Ureter (tissue), 1 donor: ENCODE measurements around the gene LDLRAD4. TPM values are rescaled to one million over a fixed set of nuclear protein-coding genes. Genes with fewer than 3 reads are reported as not detected.

ENCODE experiments used
- DNase-seq: peaks from one replicate; pipeline ENCODE4 v3.0.0-alpha.2; 2020; ENCODE audit warnings: low spot score
- total RNA-seq: library from RNA; stranded (reverse); gene quantifications from one replicate; pipeline ENCODE4 v1.2.4, GENCODE V29; 2023
- donor health status: DM: yes; HTN: yes; CAD: no.

The LDLRAD4 gene
- total RNA-seq, 1 donor from 2014 or later: 39.7 TPM

DNA sequence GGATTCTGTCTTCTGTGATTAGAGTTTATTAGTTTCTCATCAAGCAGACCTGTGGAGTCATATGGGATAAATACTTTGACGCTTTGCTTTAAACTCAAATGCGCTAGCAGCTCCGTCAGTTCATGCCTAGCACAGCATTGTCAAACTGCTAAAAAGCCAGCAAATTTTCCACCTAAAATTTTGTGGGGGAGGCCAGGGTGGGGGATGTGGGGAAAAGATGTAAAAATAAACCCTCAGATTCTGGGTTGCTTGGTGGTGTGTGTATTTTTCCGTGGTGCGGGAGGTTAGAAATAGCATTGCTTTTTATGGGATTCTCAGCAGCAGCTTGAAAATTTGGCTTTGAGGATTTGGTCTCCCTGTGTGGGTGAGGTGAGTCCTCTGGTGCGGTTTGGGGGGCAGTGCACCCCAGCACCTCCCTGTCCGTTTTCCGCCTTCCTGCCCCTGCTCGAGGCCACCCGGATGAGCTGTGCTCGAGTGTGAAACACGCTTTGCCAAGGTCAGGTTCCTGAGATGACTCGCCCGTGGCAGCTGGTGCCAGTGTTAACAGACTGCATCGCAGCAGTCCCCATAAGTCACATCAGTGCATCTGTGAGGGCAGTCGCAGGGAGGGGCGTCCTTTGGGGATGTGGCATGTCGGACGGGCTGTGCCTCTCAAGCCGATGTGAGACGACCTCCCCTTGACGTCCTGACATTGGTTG lies 65.9 kb downstream of the LDLRAD4 start:
- DNase-seq: no peak

GRCh38 chr18:13285874-13286273 lies 67.3 kb downstream of the LDLRAD4 start:
- DNase-seq: no peak

DNA sequence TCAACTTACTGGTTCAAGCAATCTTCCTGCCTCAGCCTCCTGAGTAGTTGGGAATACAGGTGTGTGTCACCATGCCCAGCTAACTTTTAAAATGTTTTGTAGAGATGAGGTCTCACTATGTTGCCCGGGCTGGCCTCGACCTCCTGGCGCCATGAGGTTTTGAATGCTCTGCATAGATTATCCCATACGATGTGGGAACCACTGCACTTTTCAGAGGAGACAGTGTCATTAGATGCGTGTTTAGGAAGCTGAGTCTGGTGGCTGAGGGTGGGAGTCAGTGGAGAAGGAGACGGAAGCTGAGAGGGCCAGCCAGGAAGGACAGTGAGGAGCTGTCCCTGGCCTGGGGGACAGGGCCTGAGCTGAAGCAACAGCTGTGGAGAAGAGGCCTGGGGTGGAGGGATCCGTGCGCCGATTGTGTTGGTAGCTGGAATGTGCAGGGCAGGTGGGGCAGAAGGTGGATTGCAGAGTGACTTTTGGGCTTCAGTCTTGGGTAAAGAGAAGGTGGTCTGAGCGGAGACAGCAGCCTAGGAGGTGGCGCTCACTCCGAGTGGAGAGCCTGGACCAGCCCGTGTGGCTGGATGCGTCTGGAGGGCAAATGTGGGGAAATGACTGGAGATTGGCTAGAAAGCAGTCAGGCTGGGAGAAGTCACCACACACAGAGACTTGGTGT lies 68.0 kb downstream of the LDLRAD4 start:
- DNase-seq: no peak

GRCh38 chr18:13287372-13287771 lies 68.8 kb downstream of the LDLRAD4 start:
- DNase-seq: no peak

DNA sequence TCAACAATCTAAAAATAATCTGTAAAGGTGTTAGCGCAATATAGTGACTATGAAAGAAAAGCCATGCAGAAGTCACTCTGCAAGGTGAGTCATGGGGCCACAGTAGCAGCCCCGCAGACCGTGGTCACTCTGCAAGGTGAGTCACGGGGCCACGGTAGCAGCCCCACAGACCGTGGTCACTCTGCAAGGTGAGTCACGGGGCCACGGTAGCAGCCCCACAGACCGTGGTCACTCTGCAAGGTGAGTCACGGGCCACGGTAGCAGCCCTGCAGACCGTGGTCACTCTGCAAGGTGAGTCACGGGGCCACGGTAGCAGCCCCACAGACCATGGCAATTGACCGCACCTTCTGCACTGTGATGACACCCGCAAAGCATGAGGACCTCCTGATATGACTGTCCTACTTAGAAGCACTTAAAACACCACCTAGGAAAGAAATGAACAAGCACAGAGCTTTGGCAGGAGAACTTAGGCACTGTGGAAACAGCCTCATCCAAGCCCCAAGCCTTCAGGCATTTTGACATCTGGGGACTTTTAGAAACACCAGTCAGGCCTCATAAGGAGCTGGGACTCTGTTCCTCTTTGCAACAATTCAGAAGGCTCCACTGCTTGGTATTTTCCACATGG lies 70.1 kb downstream of the LDLRAD4 start:
- no peak for DNase-seq

GRCh38 chr18:13289481-13290205 lies 71.1 kb downstream of the LDLRAD4 start:
- DNase-seq: no peak

- no peak for DNase-seq
Measured at GRCh38 chr18:13290856-13291271, 72.3 kb downstream of the LDLRAD4 start.

DNA sequence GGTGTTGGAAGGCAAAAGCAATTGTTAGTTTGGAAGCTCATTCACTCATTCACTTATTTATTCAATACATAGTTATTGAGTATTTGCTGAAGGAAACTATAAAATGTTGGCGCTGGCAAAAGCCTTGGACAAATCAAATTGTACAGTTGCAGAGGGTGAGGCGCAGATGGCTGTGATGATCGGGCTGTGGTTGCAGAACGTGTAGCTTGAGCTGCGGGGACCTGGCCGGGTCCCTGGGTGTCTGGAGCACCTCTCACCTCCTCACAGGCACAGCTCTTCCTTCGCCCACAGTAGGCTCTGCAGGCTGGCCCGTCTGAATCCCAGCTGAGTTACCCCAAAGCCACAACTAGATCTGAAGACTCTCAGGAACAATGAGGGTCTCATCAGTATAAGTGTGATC lies 72.7 kb downstream of the LDLRAD4 start:
- DNase-seq: no peak

GRCh38 chr18:13291745-13292447 lies 73.3 kb downstream of the LDLRAD4 start:
- DNase-seq: no peak

DNA sequence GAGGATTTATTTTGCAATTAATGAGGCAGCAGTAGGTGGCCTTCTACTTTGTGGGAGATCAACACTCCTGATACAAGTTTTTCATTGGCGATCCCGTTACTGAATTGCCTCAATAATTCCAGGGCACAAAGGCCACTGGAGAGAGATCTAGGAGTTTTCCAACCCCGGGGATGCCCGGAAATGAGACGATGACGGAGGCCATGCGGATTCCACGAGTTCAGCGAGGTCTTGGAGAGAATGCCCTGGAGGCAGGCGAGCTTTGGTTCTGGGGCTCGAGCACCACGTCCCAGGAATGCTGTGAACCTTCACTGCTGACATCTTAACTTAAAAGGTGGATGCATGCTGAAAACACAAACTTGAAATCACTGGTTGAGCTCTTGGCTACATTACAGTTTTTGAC lies 74.2 kb downstream of the LDLRAD4 start:
- no peak for DNase-seq

GRCh38 chr18:13294309-13294708 lies 75.7 kb downstream of the LDLRAD4 start:
- DNase-seq: no peak

DNA sequence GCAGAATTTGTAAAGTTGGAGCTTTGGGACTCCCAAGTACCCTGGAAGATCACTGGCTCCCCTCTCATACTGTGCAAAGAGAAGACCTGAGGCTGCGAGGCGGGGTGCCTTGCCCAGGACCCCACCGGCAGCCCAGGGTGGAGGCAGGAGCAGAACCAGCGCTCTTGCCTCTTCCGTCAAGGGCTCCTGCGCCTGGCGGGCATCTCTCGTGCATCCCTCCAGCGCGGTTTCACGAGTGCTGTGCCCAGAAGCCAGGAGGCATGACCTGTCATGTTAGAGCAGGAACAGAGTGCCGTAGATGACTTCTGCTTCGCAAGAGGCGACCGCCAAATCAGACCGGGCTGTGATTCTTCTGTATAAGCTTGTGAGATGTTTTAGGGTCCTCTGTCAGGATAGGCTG lies 77.3 kb downstream of the LDLRAD4 start:
- DNase-seq: no peak

DNA sequence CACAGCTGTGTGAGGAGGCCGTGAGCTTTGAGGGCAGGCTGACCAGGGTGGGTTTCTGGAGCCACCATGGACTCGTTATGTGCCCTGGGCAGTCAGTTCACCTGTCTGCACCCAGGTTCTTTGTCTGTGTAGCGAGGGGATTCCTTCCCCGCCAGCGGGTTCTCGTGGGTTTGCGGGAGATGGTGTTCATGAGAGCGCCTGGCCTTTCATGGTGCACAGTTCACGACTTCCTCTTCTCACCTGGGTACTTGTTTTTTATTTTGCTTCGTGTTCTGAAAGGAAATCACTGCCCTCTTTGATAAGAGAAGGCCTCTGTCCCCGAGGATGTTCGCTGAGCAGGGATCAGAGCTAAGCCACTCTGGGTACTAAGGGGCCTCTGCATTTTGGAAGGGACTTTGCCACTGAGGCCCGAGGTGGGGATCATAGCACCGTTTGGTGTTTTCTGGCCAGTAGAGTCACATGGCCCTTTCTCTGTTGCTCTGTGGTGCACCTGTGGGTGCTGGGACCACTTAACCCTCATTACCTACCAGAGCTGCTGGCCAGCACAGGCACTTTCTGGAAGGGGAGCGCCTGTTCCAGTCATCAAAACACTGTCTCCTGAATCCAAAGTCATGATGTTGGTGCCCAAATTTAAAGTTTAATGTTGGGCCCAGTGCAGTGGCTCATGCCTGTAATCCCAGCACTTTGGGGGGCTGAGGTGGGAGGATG lies 78.5 kb downstream of the LDLRAD4 start:
- no peak for DNase-seq

DNA sequence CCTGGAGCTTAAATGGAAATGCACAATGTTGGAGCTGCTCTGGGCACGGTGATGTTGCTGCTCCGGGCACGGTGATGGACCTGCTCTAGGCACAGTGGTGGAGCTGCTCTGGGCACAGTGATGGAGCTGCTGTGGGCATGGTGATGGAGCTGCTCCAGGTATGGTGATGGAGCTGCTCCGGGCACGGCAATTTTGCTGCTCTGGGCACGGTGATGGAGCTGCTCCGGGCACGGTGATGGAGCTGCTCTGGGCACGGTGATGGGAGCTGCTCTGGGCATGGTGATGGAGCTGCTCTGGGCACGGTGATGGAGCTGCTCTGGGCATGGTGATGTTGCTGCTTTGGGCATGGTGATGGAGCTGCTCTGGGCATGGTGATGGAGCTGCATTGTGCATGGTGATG lies 79.7 kb downstream of the LDLRAD4 start:
- DNase-seq: no peak

DNA sequence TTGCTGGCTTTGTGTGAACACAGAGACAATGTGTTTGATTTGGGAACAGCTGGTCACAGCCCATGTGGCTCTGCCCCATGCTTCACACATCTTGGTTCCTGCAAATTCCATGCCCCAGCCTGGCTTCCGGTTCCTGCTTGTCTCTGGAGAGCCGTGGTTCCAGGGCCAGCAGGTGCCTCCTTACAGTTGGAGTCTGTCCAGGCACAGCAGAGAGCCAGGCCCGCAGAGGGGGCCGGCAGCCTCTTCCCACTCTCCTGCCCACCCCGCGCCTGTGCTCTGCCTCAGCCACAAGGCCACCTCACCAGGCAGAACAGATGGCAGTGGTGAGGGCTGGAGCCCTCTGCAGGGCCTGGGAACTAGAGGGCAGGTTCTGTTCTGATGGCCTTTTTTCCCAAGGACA lies 81.5 kb downstream of the LDLRAD4 start:
- no peak for DNase-seq

GRCh38 chr18:13300796-13301195 lies 82.2 kb downstream of the LDLRAD4 start:
- DNase-seq: no peak

GRCh38 chr18:13302040-13302439 lies 83.5 kb downstream of the LDLRAD4 start:
- DNase-seq: no peak

DNA sequence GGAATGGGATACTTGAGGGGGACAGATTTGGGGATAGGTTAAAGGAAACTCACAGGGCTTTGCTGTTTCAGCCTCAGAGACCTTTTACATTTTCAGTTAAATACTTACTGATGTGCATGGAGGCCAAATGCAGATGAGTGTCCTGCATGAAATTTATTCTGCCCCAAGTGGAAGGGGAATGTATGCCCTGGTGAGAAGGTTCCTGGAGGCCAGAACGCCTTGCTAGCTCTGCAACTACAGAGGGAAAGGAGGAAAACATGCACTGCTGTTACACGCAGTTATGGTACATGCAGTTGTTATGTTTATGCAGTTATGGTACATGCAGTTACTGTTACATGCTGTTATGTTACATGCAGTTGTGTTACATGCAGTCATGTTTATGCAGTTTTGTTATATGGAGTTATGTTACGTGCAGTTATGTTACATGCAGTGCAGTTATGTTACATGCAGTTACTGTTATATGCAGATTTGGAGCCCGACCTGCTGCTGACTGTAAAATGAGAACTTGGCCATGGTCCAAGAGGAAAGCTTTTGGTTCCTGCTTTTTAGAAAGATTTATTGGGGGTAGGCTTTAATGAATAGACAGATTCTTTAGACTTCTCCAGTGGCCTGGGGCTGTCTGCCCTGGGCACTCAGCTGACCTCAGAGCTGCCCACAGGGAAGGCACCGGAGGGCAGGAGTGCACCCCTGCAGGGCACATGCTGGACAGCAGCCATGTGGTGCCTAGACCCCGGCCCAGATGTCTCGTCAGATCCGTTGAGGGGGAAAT lies 84.1 kb downstream of the LDLRAD4 start:
- DNase-seq: no peak

- DNase-seq: no peak
Measured at GRCh38 chr18:13303756-13304364, 85.3 kb downstream of the LDLRAD4 start.

DNA sequence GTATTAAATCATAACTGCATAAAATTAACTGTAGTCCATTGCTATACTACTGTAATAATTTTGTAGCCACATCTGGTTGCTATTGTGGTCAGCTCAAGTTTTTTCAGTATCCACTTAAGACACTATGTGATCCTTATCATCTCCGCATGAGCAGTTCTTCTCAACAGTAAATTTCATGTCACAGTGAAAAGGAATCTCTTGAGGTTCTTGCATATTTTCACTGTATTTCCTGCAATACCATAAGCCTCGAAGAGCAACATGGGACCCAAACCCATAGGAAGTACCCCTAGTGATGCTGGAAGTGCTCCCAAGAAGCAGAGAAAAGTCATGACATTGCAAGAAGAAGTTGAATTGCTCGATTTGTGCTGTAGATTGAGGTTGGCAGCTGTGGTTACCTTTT lies 86.7 kb downstream of the LDLRAD4 start:
- DNase-seq: no peak
